Measurements from ENCODE around the gene RPL32.

RPL32 gene

DNA sequence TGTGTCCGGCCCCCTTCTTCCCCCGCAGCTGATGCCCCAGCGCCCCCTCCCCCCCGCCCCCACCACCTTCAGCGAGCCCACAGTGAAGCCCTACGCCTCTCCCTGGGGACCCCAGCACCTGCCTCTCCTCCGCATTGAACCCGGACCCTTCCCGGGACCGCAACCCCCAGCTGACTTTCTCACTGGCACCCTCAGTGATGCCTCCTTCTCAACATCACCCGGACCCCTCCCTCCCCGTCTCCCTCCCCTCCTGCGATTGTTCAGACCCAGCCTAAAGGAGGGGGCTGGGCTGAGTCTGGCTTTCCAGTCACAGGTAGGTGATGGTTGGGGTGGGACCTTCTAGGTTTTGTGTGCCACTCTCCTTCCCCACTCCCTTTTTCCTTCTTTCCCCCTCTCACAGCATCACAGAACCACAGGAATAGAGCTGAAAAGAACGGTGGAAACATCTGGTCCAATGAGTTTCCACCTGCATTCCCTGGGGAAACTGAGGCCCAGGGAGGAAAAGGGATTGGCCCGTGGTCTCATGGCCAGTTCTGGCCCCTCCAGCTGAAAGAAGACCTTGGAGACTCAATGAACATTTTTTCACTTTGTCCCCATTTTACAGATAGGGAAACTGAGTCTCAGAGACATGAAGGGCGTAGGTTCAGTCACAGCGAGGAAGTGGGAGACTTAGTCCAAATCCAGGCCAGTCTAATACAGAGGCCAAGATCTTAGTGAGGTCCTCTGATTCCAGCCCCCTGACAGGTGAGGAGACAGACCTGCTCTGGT is 44.1 kb downstream of the RPL32 start:
- H3K4me2 ChIP-seq (ENCODE audit: low read depth, low read length, poor library complexity, severe bottlenecking): no peak overlapping the region
- H3K9me2 ChIP-seq (replicated peaks; ENCODE audit: low read depth, low read length): no peaks in the 10 kb centered on the region
- H2AFZ ChIP-seq (ENCODE audit: low read length): no peak overlapping the region
- no peak overlapping the region for H3K9ac ChIP-seq (ENCODE audit: low read depth, low read length, poor library complexity, severe bottlenecking)
- H3F3A ChIP-seq (ENCODE audit: low read depth): no peaks in the 10 kb centered on the region
- no peaks in the 10 kb centered on the region for H3K79me2 ChIP-seq (ENCODE audit: insufficient read depth, low read length)
- H3K4me1 ChIP-seq (ENCODE audit: insufficient read depth, low read length, poor library complexity, severe bottlenecking): no peaks in the 10 kb centered on the region
- H3K36me3 ChIP-seq (ENCODE audit: insufficient read depth, low read length): no peaks in the 10 kb centered on the region
- no peaks in the 10 kb centered on the region for H3K9me3 ChIP-seq (ENCODE audit: insufficient read depth, low read depth, low read length)
- TF ChIP-seq, protein P1, sequence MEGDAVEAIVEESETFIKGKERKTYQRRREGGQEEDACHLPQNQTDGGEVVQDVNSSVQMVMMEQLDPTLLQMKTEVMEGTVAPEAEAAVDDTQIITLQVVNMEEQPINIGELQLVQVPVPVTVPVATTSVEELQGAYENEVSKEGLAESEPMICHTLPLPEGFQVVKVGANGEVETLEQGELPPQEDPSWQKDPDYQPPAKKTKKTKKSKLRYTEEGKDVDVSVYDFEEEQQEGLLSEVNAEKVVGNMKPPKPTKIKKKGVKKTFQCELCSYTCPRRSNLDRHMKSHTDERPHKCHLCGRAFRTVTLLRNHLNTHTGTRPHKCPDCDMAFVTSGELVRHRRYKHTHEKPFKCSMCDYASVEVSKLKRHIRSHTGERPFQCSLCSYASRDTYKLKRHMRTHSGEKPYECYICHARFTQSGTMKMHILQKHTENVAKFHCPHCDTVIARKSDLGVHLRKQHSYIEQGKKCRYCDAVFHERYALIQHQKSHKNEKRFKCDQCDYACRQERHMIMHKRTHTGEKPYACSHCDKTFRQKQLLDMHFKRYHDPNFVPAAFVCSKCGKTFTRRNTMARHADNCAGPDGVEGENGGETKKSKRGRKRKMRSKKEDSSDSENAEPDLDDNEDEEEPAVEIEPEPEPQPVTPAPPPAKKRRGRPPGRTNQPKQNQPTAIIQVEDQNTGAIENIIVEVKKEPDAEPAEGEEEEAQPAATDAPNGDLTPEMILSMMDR (conservative IDR thresholded peaks at IDR 0.05; ENCODE audit: low read length): no peak
- no peak for TF ChIP-seq EZH2phosphoT487 (IDR thresholded peaks at IDR 0.05; ENCODE audit: borderline replicate concordance)
- H3K4me3 ChIP-seq (ENCODE audit: low read length, poor library complexity, severe bottlenecking): no peak overlapping the region
- H4K20me1 ChIP-seq (ENCODE audit: insufficient read depth, low read length, poor library complexity, severe bottlenecking): no peaks in the 10 kb centered on the region
- no peaks in the 10 kb centered on the region for H3K27me3 ChIP-seq (ENCODE audit: insufficient read depth, low read length, poor library complexity, severe bottlenecking)

- TF ChIP-seq, protein P1 (conservative IDR thresholded peaks at IDR 0.05; ENCODE audit: low read length): no peak
- no peak for TF ChIP-seq EZH2phosphoT487 (IDR thresholded peaks at IDR 0.05; ENCODE audit: borderline replicate concordance)
- Histone ChIP-seq H3K36me3 (ENCODE audit: insufficient read depth, low read length) (no peaks in the 10 kb centered on the region), H3K27me3 (ENCODE audit: insufficient read depth, low read length, poor library complexity, severe bottlenecking) (no peaks in the 10 kb centered on the region), H2AFZ (ENCODE audit: low read length) (peak within 1 kb of the TSS; percentile 93), H3K4me3 (ENCODE audit: low read length, poor library complexity, severe bottlenecking) (peak within 1 kb of the TSS; percentile 69), H3F3A (ENCODE audit: low read depth) (no peaks in the 10 kb centered on the region), H3K9ac (ENCODE audit: low read depth, low read length, poor library complexity, severe bottlenecking) (peak within 1 kb of the TSS; percentile 69), H3K4me2 (ENCODE audit: low read depth, low read length, poor library complexity, severe bottlenecking) (peak within 1 kb of the TSS; percentile 31), H3K79me2 (ENCODE audit: insufficient read depth, low read length) (no peaks in the 10 kb centered on the region), H3K9me3 (ENCODE audit: insufficient read depth, low read depth, low read length) (no peaks in the 10 kb centered on the region), H4K20me1 (ENCODE audit: insufficient read depth, low read length, poor library complexity, severe bottlenecking) (no peaks in the 10 kb centered on the region), H3K4me1 (ENCODE audit: insufficient read depth, low read length, poor library complexity, severe bottlenecking) (no peaks in the 10 kb centered on the region), H3K9me2 (replicated peaks; ENCODE audit: low read depth, low read length) (no peaks in the 10 kb centered on the region)
Measured at GRCh38 chr3:12796171-12797123, 44.9 kb downstream of the RPL32 start, which contains the start of gene CAND2. Gene CAND2, plus strand, starts transcription at chr3:12796680. Its CDS starts 41 bp downstream, at chr3:12796721.

DNA sequence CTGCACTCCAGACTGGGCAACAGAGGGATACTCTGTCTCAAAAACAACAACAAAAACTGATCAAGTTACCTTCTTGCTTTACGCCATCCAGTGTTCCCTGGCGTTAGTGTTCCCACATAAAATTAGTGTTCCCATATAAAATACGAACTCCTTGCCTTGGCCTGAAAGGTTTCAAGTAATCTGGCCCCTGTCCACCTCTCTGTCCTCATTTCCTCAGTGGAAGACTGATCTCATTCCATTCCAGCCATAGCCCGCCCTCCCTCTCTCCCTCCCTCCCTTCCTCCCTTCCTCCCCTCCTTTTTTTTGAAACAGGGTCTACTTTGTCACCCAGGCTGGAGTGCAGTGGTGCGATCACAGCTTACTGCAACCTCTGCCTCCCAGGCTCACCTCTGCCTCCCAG is 47.7 kb downstream of the RPL32 start:
- H3K4me1 ChIP-seq (ENCODE audit: insufficient read depth, low read length, poor library complexity, severe bottlenecking): no peaks in the 10 kb centered on the region
- no peaks in the 10 kb centered on the region for H3K79me2 ChIP-seq (ENCODE audit: insufficient read depth, low read length)
- H4K20me1 ChIP-seq (ENCODE audit: insufficient read depth, low read length, poor library complexity, severe bottlenecking): no peaks in the 10 kb centered on the region
- no peaks in the 10 kb centered on the region for H3K9me2 ChIP-seq (replicated peaks; ENCODE audit: low read depth, low read length)
- no peak overlapping the region for H3K4me3 ChIP-seq (ENCODE audit: low read length, poor library complexity, severe bottlenecking)
- H3F3A ChIP-seq (ENCODE audit: low read depth): no peaks in the 10 kb centered on the region
- no peaks in the 10 kb centered on the region for H3K27me3 ChIP-seq (ENCODE audit: insufficient read depth, low read length, poor library complexity, severe bottlenecking)
- TF ChIP-seq, protein P1 (conservative IDR thresholded peaks at IDR 0.05; ENCODE audit: low read length): no peak
- TF ChIP-seq EZH2phosphoT487 (IDR thresholded peaks at IDR 0.05; ENCODE audit: borderline replicate concordance): no peak
- no peaks in the 10 kb centered on the region for H3K9me3 ChIP-seq (ENCODE audit: insufficient read depth, low read depth, low read length)
- H3K36me3 ChIP-seq (ENCODE audit: insufficient read depth, low read length): no peaks in the 10 kb centered on the region
- H3K9ac ChIP-seq (ENCODE audit: low read depth, low read length, poor library complexity, severe bottlenecking): no peak overlapping the region
- no peak overlapping the region for H2AFZ ChIP-seq (ENCODE audit: low read length)
- H3K4me2 ChIP-seq (ENCODE audit: low read depth, low read length, poor library complexity, severe bottlenecking): no peak overlapping the region
